T-cell (primary cell): ENCODE data around the gene AGTPBP1. TPM values are rescaled to one million over a fixed set of nuclear protein-coding genes. Genes with fewer than 3 reads are reported as not detected.

Source experiments
- ATAC-seq, 4 experiments: fragments of 200-7000 bp in 3 of 4; fragments of 150-1000 bp in 1 of 4; cut with Tn5 transposase; replicated peaks in 1 of 4; 1 replicate in 3 of 4; 2 replicates in 1 of 4; pipeline ENCODE4 v1.10.0; 2021; ENCODE audit warnings: moderate library complexity in 3 of 4, mild to moderate bottlenecking in 2 of 4, moderate number of reproducible peaks in 1 of 4
- CTCF ChIA-PET, 2 donors: fragments of 300-600 bp; sonication (Branson Sonifier 250); formaldehyde crosslinking; loops; one replicate each; lab custom pipeline; 2022; ENCODE audit warnings: antibody characterized with exemption in 2 of 2; lab: Charles Lee
- POLR2A ChIA-PET, 2 donors: fragments of 300-600 bp; sonication (Branson Sonifier 250); formaldehyde crosslinking; loops; one replicate each; lab custom pipeline; 2022; ENCODE audit warnings: antibody characterized with exemption in 2 of 2; lab: Charles Lee
- DNase-seq, 35 experiments: peaks; one replicate each; pipeline versions ENCODE4 v3.0.0 to v3.0.0-alpha.2; 2013 to 2023
- H3K27ac ChIP-seq: one replicate; pipeline ENCODE4 v1.5.1; 2013; ENCODE audit warnings: low read length
- H3K27me3 ChIP-seq, 2 experiments: replicated peaks in 1 of 2; 1 replicate in 1 of 2; 2 replicates in 1 of 2; pipeline versions ENCODE4 v1.6.1 to v1.7.0; 2013; ENCODE audit warnings: low read length in 1 of 2, mixed read lengths in 1 of 2; ENCODE audit not compliant: control insufficient read depth in 2 of 2, insufficient read depth in 2 of 2; ENCODE audit errors: extremely low read depth in 1 of 2
- H3K36me3 ChIP-seq, 2 donors: 1 replicate in 1 of 2; 2 replicates in 1 of 2; pipeline versions ENCODE4 v1.6.1 to v1.7.0; 2013; ENCODE audit warnings: low read length in 1 of 2; ENCODE audit not compliant: control insufficient read depth in 2 of 2, insufficient read depth in 1 of 2; ENCODE audit errors: extremely low read depth in 1 of 2
- H3K4me1 ChIP-seq, 2 experiments: 1 replicate in 1 of 2; 2 replicates in 1 of 2; pipeline versions ENCODE4 v1.6.1 to v1.7.0; 2013; ENCODE audit warnings: low read length in 2 of 2, mixed read lengths in 1 of 2; ENCODE audit not compliant: insufficient read depth in 2 of 2, control insufficient read depth in 1 of 2; ENCODE audit errors: extremely low read depth in 1 of 2
- H3K4me3 ChIP-seq, 2 donors: 1 replicate in 1 of 2; 2 replicates in 1 of 2; pipeline versions ENCODE4 v1.5.1 to v1.7.0; 2013; ENCODE audit warnings: mild to moderate bottlenecking in 2 of 2, low read length in 1 of 2, moderate library complexity in 1 of 2; ENCODE audit not compliant: control insufficient read depth in 1 of 2; ENCODE audit errors: extremely low read depth in 1 of 2
- H3K9me3 ChIP-seq: 2 replicates; pipeline ENCODE4 v1.7.0; 2013
- H3K27ac Mint-ChIP-seq, 2 donors: one replicate each; pipeline ENCODE4 v1.8.0; 2020 to 2021; ENCODE audit warnings: mild to moderate bottlenecking in 2 of 2, mixed read lengths in 2 of 2
- H3K27me3 Mint-ChIP-seq, 2 donors: one replicate each; pipeline ENCODE4 v1.8.0; 2021 to 2022; ENCODE audit warnings: mixed read lengths in 2 of 2
- H3K36me3 Mint-ChIP-seq: one replicate; pipeline ENCODE4 v1.8.0; 2021; ENCODE audit warnings: mixed read lengths
- H3K4me1 Mint-ChIP-seq, 3 donors: one replicate each; pipeline ENCODE4 v1.8.0; 2020 to 2022; ENCODE audit warnings: mixed read lengths in 3 of 3, mild to moderate bottlenecking in 1 of 3
- H3K4me3 Mint-ChIP-seq, 3 donors: one replicate each; pipeline ENCODE4 v1.8.0; 2020 to 2022; ENCODE audit warnings: mild to moderate bottlenecking in 3 of 3, mixed read lengths in 3 of 3, moderate library complexity in 3 of 3
- H3K9me3 Mint-ChIP-seq, 3 donors: one replicate each; pipeline ENCODE4 v1.8.0; 2020 to 2022; ENCODE audit warnings: mixed read lengths in 3 of 3
- WGBS: methylation state at CpG from one replicate; pipeline ENCODE4 v1.1.5; 2013; ENCODE audit warnings: missing lambda C conversion rate; ENCODE audit not compliant: insufficient coverage; 5-methylcytosine and 5-hydroxymethylcytosine counted together
- total RNA-seq, 35 experiments: library from RNA in 6 of 35; stranded (reverse) in 6 of 35; fragments of 120-200 nt in 1 of 35; gene quantifications; one replicate each; pipeline versions ENCODE4 v1.2.1 to v1.2.4 and lab custom pipeline; 2013 to 2026

Gene AGTPBP1
- total RNA-seq, 5 donors from 2014 or later (not counting 1 experiment from before 2014, with no cell fraction given) = 46.2 to 66.7 (median 52.2) TPM

DNA sequence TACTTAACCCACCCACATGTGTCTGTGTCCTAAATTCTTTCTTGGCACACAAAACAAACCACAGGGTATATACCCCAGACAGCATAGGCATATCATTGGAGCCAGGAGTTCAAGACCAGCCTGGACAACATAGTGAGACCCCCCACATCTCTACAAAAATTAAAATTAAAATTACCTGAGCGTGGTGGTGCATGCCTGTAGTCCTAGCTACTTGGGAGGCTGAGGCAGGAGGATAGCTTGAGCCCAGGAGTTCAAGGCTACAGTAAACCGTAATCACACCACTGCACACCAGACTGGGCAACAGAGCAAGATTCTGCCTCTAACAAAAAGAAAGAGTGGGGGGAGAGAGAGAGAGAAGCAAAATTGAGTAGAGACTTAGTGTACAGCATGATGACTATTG lies 4.6 kb upstream of the AGTPBP1 start:
- Mint-ChIP-seq H3K27ac (peak overlapping the region in 1 of 2 donors; percentile 5), H3K36me3 (no peaks in the 10 kb centered on the region), H3K4me3 (no peak overlapping the region), H3K9me3 (no peaks in the 10 kb centered on the region), H3K27me3 (peaks cover 0 to 4% of the 10 kb centered on the region in 2 donors), H3K4me1 (peaks cover 11 to 20% (median 18%) of the 10 kb centered on the region in 3 donors)
- ATAC-seq (no peak), DNase-seq (no peak)
- Histone ChIP-seq H3K9me3 (no peaks in the 10 kb centered on the region), H3K4me1 (peaks cover 0 to 7% of the 10 kb centered on the region in 2 experiments), H3K36me3 (no peaks in the 10 kb centered on the region), H3K27me3 (no peaks in the 10 kb centered on the region), H3K4me3 (no peak overlapping the region), H3K27ac (no peak overlapping the region)
- CTCF ChIA-PET = no interaction called here
- no CpG with 5 or more reads among the region's 2 CpGs for WGBS
- POLR2A ChIA-PET = no interaction called here

DNA sequence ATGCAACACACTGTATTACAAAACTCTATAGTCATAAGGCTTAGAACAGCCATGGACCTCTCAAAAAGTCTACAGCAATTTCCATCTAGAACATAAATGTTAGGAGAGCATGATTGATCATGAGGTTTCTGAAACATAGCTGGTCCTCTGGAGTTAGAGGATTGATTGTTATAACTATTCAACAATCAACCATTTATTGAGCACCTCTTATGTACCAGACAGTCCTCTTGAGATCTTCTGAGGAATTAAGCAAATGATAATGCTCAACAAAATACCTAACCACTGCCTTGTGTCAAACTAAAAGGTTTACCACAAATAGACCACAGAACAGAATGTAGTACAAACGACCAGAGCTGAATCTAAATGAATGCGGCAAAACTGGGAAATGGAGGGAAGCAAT lies 3.4 kb upstream of the AGTPBP1 start:
- no peak overlapping the region for H3K4me3 Mint-ChIP-seq
- H3K4me1 ChIP-seq = peaks cover 0 to 8% of the 10 kb centered on the region in 2 experiments
- POLR2A ChIA-PET = interaction anchor here (0.6 to 1.4 kb wide), 2 partner anchors 30 to 201 kb away, joined by 3 to 6 read pairs; no protein-coding TSS in a partner anchor
- no peak overlapping the region for H3K27ac ChIP-seq
- H3K36me3 ChIP-seq = no peaks in the 10 kb centered on the region
- no peaks in the 10 kb centered on the region for H3K9me3 Mint-ChIP-seq
- no peaks in the 10 kb centered on the region for H3K36me3 Mint-ChIP-seq
- no peaks in the 10 kb centered on the region for H3K9me3 ChIP-seq
- no peak for DNase-seq
- WGBS = 36% methylated on average over 2 of the region's 2 CpGs
- CTCF ChIA-PET = no interaction called here
- ATAC-seq = no peak
- no peaks in the 10 kb centered on the region for H3K27me3 ChIP-seq
- H3K27me3 Mint-ChIP-seq = peaks cover 0 to 4% of the 10 kb centered on the region in 2 donors
- no peak overlapping the region for H3K27ac Mint-ChIP-seq
- no peak overlapping the region for H3K4me3 ChIP-seq
- H3K4me1 Mint-ChIP-seq = peaks cover 18 to 27% (median 25%) of the 10 kb centered on the region in 3 donors

DNA sequence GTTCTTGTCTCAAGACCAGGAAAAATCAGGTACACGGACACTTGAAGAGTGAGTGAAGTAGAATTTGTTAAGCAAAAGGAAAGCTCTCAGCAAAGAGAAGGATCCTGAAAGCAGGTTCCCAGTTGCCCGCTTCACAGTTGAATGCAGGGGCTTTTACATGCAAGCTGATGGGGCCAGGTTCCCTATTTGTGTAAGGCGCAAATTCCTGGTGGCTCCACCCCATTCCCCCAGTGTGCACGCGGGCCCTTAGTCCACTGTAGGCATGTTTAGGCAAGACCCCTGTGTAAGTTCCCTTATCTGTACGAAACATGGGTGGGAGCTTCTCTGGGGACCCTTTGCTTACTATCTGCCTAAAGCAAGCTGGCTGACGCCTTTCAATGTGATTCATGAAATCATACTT lies 2.7 kb upstream of the AGTPBP1 start:
- H3K27ac Mint-ChIP-seq = no peak overlapping the region
- Histone ChIP-seq H3K4me3 (no peak overlapping the region), H3K9me3 (no peaks in the 10 kb centered on the region), H3K27me3 (no peaks in the 10 kb centered on the region), H3K36me3 (no peaks in the 10 kb centered on the region), H3K4me1 (peaks cover 3 to 11% of the 10 kb centered on the region in 2 experiments), H3K27ac (no peak overlapping the region)
- H3K4me1 Mint-ChIP-seq = peaks cover 21 to 30% (median 29%) of the 10 kb centered on the region in 3 donors
- DNase-seq (no peak), ATAC-seq (no peak)
- H3K4me3 Mint-ChIP-seq = no peak overlapping the region
- WGBS = 93% methylated on average over 6 of the region's 7 CpGs
- ChIA-PET CTCF (no interaction called here), POLR2A (interaction anchor here (0.6 to 1.4 kb wide), 2 partner anchors 29 to 202 kb away, joined by 3 to 6 read pairs; no protein-coding TSS in a partner anchor)
- peaks cover 0 to 4% of the 10 kb centered on the region in 2 donors for H3K27me3 Mint-ChIP-seq
- no peaks in the 10 kb centered on the region for H3K36me3 Mint-ChIP-seq
- H3K9me3 Mint-ChIP-seq = no peaks in the 10 kb centered on the region

DNA sequence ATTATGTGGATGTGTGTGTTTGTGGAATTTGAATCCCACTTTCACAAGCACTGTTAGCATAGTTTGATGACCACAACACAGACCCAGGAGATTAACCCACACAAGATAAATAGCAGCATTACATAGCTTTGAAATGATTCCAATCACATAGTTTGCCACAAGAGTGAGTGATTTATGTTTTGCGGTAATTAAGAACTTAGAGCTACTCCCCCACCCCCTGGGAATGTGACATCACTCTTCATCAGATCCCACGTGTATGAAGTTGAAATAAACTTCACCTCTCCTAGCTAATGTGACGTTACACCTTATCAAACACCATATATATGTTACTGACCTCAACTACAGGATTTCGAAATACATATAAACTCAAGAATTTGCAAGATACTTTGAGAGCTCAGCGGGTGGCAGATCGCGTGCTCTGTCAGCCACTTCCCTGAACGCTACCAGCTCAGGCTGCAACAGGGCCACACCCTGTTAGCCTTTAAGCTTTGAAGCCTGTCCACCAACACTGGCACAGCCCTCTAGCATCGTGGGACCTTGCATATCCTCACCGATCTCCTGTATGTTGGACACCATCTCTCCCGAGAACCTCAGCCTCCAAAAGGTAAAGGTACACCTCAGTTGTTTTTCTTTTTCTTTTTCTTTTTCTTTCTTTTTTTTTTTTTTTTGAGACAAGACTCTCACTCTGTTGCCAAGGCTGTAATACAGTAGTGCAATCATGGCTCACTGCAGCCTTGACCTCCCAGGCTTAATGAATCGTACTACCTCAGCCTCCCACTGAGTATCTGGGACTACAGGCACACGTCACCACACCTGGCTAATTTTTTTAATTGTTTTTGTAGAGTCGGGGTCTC lies 1.7 kb upstream of the AGTPBP1 start:
- H3K9me3 ChIP-seq = no peaks in the 10 kb centered on the region
- no peaks in the 10 kb centered on the region for H3K9me3 Mint-ChIP-seq
- H3K4me3 ChIP-seq = no peak overlapping the region
- DNase-seq (peak in 8 of 35 experiments; percentile 2 to 41 (median 14)), ATAC-seq (no peak)
- peak overlapping the region; percentile 71 to 75 for H3K27ac Mint-ChIP-seq
- no peak overlapping the region for H3K27ac ChIP-seq
- WGBS = 78% methylated on average over 12 of the region's 14 CpGs
- CTCF ChIA-PET = interaction anchor here (0.8 to 1.0 kb wide), 3 partner anchors 45 to 134 kb away, joined by 3 to 9 read pairs (median 6); no protein-coding TSS in a partner anchor
- H3K27me3 ChIP-seq = no peaks in the 10 kb centered on the region
- peaks cover 0 to 4% of the 10 kb centered on the region in 2 donors for H3K27me3 Mint-ChIP-seq
- no peaks in the 10 kb centered on the region for H3K36me3 ChIP-seq
- H3K4me1 Mint-ChIP-seq = peaks cover 27 to 36% (median 31%) of the 10 kb centered on the region in 3 donors
- no peaks in the 10 kb centered on the region for H3K36me3 Mint-ChIP-seq
- peaks cover 9 to 11% of the 10 kb centered on the region in 2 experiments for H3K4me1 ChIP-seq
- POLR2A ChIA-PET = interaction anchor here in 1 of 2 donors (0.6 kb wide), 1 partner anchor 43 kb away, joined by 3 read pairs; no protein-coding TSS in a partner anchor
- peak overlapping the region; percentile 42 to 94 (median 65) for H3K4me3 Mint-ChIP-seq

DNA sequence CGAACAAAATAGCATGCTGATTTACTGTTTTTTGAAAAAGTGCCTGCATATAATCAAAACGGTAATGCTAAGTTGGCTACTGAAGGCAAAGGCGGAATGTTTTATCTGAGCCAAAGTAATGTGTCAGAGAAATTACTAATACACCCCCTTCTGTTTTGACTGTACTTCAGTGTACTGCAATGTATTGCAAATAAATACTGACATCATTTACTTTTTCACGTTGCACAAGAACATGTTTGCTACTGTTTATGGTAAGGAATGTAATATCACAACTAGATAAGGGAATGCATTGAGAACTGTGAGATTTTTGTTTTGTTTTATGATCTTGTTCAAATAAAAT lies 813 bp upstream of the AGTPBP1 start:
- Histone ChIP-seq H3K36me3 (no peaks in the 10 kb centered on the region), H3K9me3 (no peaks in the 10 kb centered on the region), H3K27ac (peak overlapping the region; percentile 48), H3K4me3 (peak overlapping the region; percentile 55 to 77), H3K4me1 (peaks cover 9 to 11% of the 10 kb centered on the region in 2 experiments), H3K27me3 (no peaks in the 10 kb centered on the region)
- 0% methylated on average over 2 of the region's 4 CpGs for WGBS
- Mint-ChIP-seq H3K9me3 (no peaks in the 10 kb centered on the region), H3K4me1 (peaks cover 34 to 43% (median 39%) of the 10 kb centered on the region in 3 donors), H3K27me3 (peaks cover 0 to 4% of the 10 kb centered on the region in 2 donors), H3K27ac (peak overlapping the region; percentile 80 to 93), H3K4me3 (peak overlapping the region; percentile 89 to 94 (median 91)), H3K36me3 (no peaks in the 10 kb centered on the region)
- no peak for ATAC-seq
- ChIA-PET POLR2A (interaction anchor here in 1 of 2 donors (0.6 to 1.1 kb wide), 3 partner anchors 13 to 423 kb away, joined by 3 to 8 read pairs (median 5); no protein-coding TSS in a partner anchor), CTCF (interaction anchor here in 1 of 2 donors (0.7 to 0.9 kb wide), 2 partner anchors 44 to 86 kb away, joined by 7 to 9 read pairs; no protein-coding TSS in a partner anchor)
- no peak for DNase-seq
